Naive thymus-derived CD8-positive, alpha-beta T cell (primary cell): ENCODE data around the gene CSRP1. TPM values are rescaled to one million over a fixed set of nuclear protein-coding genes. Genes with fewer than 3 reads are reported as not detected.

ENCODE experiments used
- ATAC-seq, 2 donors: fragments of 150-1000 bp; cut with Tn5 transposase in 1 of 2; sonication (Bioruptor Pico), chemical (Tn5 transposase) in 1 of 2; 1 replicate in 1 of 2; 2 replicates in 1 of 2; pipeline ENCODE4 v1.10.0; 2021; ENCODE audit warnings: mild to moderate bottlenecking in 2 of 2, moderate library complexity in 2 of 2
- POLR2A ChIA-PET: fragments of 350-600 bp; sonication (Branson Sonifier 250); formaldehyde crosslinking; loops from one replicate; lab custom pipeline; 2021; ENCODE audit warnings: antibody characterized with exemption; lab: Charles Lee
- DNase-seq, 10 donors: peaks; one replicate each; pipeline versions ENCODE4 v3.0.0 to v3.0.0-alpha.2; 2020 to 2022
- H3K27ac Mint-ChIP-seq, 10 donors: one replicate each; pipeline ENCODE4 v1.8.0; 2020 to 2022; ENCODE audit warnings: mild to moderate bottlenecking in 10 of 10, mixed read lengths in 10 of 10, moderate library complexity in 4 of 10, inconsistent platforms in 1 of 10
- H3K27me3 Mint-ChIP-seq, 5 donors: one replicate each; pipeline ENCODE4 v1.8.0; 2021 to 2022; ENCODE audit warnings: mixed read lengths in 5 of 5
- H3K36me3 Mint-ChIP-seq, 3 donors: one replicate each; pipeline ENCODE4 v1.8.0; 2020 to 2022; ENCODE audit warnings: mixed read lengths in 3 of 3, mild to moderate bottlenecking in 2 of 3, inconsistent platforms in 1 of 3
- H3K4me1 Mint-ChIP-seq, 4 donors: one replicate each; pipeline ENCODE4 v1.8.0; 2021 to 2022; ENCODE audit warnings: mixed read lengths in 4 of 4
- H3K4me3 Mint-ChIP-seq, 10 donors: one replicate each; pipeline ENCODE4 v1.8.0; 2020 to 2022; ENCODE audit warnings: mild to moderate bottlenecking in 10 of 10, mixed read lengths in 10 of 10, moderate library complexity in 6 of 10, inconsistent platforms in 1 of 10
- H3K9me3 Mint-ChIP-seq, 9 donors: one replicate each; pipeline ENCODE4 v1.8.0; 2020 to 2022; ENCODE audit warnings: mixed read lengths in 9 of 9, mild to moderate bottlenecking in 3 of 9, inconsistent platforms in 1 of 9, moderate library complexity in 1 of 9
- polyA plus RNA-seq, 3 donors: library from polyadenylated mRNA; unstranded; fragments of 300-500 nt; fragmentation: Illumina TruSeq; gene quantifications; one replicate each; pipeline ENCODE4 v1.2.3, GENCODE V29; 2021
- total RNA-seq, 8 experiments: library from RNA in 2 of 8; stranded (reverse) in 2 of 8; gene quantifications; one replicate each; pipeline ENCODE4 v1.2.3 and lab custom pipeline; 2021 to 2026

CSRP1 gene
- total and polyA plus RNA-seq, 5 experiments from 2014 or later = 21.8 to 48.2 (median 43.3) TPM

DNA sequence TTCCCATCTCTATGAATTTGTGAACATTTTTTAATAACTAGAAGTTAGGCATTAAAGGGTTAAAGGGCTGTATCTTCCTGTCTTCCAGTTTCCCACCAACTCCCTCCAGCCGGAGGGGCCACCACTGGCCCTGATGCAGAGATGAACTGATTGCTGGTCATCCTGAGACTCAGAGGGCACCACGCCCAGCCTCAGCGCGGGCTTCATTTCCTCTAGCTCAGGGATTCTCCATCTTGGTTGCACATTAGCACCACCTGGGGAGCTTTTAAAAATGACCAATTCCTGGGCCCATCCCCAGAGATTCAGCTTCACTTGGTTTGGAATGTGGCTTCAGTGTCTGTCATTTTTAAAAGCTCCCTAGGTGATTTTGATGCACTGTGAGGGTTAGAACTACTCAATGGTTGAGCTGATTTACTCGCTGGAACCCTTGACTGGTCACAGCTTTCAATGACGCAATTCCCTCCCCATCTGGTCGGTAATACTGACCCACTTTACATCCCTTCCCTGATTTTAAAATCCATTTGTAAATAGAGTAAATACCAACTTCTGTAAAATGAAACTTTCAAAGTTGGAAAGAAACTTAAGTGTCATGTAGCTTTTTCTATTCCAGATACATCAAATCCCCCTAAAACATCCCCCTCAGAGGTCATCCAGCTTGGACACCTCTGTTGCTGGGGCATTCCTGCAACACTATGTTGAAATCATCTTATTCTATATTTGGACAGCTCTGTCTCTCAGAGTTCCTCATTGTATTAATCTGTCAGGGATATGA lies 37.1 kb upstream of the CSRP1 start:
- DNase-seq = no peak
- no peak overlapping the region for H3K27ac Mint-ChIP-seq
- peaks cover 2 to 20% (median 15%) of the 10 kb centered on the region in 4 donors for H3K4me1 Mint-ChIP-seq
- peaks cover 0 to 15% (median 0%) of the 10 kb centered on the region in 9 donors for H3K9me3 Mint-ChIP-seq
- ATAC-seq = no peak
- peaks cover 20 to 53% (median 30%) of the 10 kb centered on the region in 5 donors for H3K27me3 Mint-ChIP-seq
- peaks cover 6 to 19% (median 14%) of the 10 kb centered on the region in 3 donors for H3K36me3 Mint-ChIP-seq
- no peak overlapping the region for H3K4me3 Mint-ChIP-seq
- POLR2A ChIA-PET = no interaction called here

DNA sequence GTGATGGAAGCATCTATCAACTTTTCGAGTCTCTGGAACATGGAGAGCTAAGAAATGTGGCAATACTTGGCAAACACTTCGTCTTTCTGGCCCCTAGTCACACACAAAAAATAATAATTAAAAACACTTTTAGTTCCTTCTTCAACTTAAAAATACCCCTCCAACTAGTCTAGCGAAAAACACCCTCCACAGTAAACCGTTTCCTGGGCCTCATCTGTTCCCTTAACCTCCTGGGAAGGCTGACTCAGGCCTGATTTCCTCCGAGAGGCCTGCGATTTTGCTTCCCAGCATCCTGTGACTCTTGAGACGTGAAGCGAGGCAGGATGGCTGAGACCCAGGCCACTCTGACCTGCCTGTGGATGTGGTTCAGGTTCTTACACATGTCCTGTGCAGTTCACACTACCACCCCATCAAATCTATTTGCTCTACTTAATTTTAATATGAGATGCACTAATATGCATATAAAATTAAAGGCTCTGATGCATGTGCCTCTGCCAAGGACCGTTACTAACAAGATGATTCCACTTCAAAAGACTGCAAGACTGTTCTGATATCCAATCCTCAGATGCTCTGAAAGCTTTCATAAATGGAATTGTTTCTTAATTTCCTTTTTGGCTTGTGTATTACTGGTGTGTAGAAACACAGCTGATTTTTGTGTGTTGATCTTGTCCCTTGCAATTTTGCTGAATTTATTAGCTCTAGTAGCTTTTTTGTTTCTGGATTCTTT lies 35.5 kb upstream of the CSRP1 start:
- Mint-ChIP-seq H3K27me3 (peaks cover 29 to 67% (median 41%) of the 10 kb centered on the region in 5 donors), H3K27ac (peak overlapping the region in 1 of 10 donors; percentile 18)

GRCh38 chr1:201540846-201541735 lies 34.2 kb upstream of the CSRP1 start:
- POLR2A ChIA-PET = no interaction called here
- Mint-ChIP-seq H3K27me3 (peaks cover 39 to 81% (median 55%) of the 10 kb centered on the region in 5 donors), H3K9me3 (peaks cover 0 to 15% (median 0%) of the 10 kb centered on the region in 9 donors), H3K36me3 (peaks cover 6 to 19% (median 14%) of the 10 kb centered on the region in 3 donors), H3K4me1 (peaks cover 9 to 32% (median 24%) of the 10 kb centered on the region in 4 donors), H3K27ac (no peak overlapping the region), H3K4me3 (peak overlapping the region in 2 of 10 donors; percentile 29 to 82)
- ATAC-seq (no peak), DNase-seq (no peak)

More for the DNA sequence above, 35.5 kb upstream of the CSRP1 start:
- DNase-seq = no peak
- no peak for ATAC-seq
- Mint-ChIP-seq H3K9me3 (peaks cover 0 to 15% (median 0%) of the 10 kb centered on the region in 9 donors), H3K36me3 (peaks cover 6 to 19% (median 14%) of the 10 kb centered on the region in 3 donors), H3K4me1 (peaks cover 9 to 32% (median 24%) of the 10 kb centered on the region in 4 donors), H3K4me3 (no peak overlapping the region)
- POLR2A ChIA-PET = no interaction called here

DNA sequence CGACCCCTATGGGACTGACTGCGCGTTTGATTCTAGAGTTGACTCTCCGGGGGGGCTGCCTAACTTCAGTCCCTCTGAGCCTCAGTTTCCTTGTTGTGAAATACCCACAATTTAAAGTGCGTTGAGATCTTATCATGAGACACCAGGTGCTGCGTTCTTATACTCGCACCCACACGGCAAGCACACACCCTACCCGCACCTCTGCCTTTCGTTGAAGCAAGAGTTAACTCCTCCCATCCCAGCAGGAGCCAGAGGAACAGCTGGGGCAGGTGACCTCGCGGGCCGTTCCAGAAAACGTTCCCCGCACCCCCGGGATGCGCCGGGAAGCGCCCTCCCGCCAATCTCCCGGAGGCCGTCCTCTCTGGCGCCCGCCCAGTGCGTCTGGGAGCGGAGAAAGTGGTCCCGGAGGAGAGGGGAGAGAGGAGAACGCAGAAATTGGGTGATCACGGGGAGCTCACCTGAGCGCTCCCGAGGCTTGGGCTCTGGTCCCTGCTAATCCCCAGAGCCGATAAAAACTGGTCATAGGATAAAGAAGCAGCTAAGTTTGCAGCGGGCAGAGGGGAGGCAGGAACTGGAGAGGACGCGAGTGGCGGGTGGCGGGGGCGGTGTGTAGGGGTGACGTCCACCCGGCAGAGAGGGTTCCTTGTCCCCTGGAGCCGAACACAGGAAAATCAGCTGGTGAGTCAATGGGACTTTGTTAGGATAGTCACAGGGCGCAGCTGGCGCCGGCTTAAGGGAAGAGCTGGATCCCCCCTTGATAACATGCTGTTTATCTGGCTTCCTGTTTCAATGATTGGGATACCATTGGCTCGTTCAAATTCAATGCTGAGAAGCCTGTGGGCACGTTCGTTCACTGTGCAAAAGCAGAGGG lies 32.9 kb upstream of the CSRP1 start:
- peaks cover 9 to 32% (median 24%) of the 10 kb centered on the region in 4 donors for H3K4me1 Mint-ChIP-seq
- no peak for DNase-seq
- H3K9me3 Mint-ChIP-seq = peaks cover 0 to 15% (median 0%) of the 10 kb centered on the region in 9 donors
- POLR2A ChIA-PET = no interaction called here
- ATAC-seq = peak in 1 of 2 donors; percentile 43
- H3K36me3 Mint-ChIP-seq = peaks cover 6 to 19% (median 14%) of the 10 kb centered on the region in 3 donors
- H3K27me3 Mint-ChIP-seq = peaks cover 45 to 82% (median 58%) of the 10 kb centered on the region in 5 donors
- peak overlapping the region in 1 of 10 donors; percentile 67 for H3K27ac Mint-ChIP-seq
- peak overlapping the region; percentile 66 to 87 (median 82) for H3K4me3 Mint-ChIP-seq

- H3K4me3 Mint-ChIP-seq = peak within 1 kb of the TSS; percentile 66 to 87 (median 82)
- peaks cover 9 to 32% (median 24%) of the 10 kb centered on the region in 4 donors for H3K4me1 Mint-ChIP-seq
- peak in 1 of 10 donors; percentile 3 for DNase-seq
- ATAC-seq = peak; percentile 38 to 53
- H3K27ac Mint-ChIP-seq = peak within 1 kb of the TSS in 1 of 10 donors; percentile 62
- peaks cover 0 to 15% (median 0%) of the 10 kb centered on the region in 9 donors for H3K9me3 Mint-ChIP-seq
- POLR2A ChIA-PET = no interaction called here
- H3K27me3 Mint-ChIP-seq = peaks cover 43 to 73% (median 54%) of the 10 kb centered on the region in 5 donors
- peaks cover 7 to 19% (median 10%) of the 10 kb centered on the region in 3 donors for H3K36me3 Mint-ChIP-seq
Measured at GRCh38 chr1:201538612-201539551, 32.0 kb upstream of the CSRP1 start, which contains the start of gene NAV1. Gene NAV1 (plus strand): TSS chr1:201539127. CDS start chr1:201622885, 83,758 bp downstream.

DNA sequence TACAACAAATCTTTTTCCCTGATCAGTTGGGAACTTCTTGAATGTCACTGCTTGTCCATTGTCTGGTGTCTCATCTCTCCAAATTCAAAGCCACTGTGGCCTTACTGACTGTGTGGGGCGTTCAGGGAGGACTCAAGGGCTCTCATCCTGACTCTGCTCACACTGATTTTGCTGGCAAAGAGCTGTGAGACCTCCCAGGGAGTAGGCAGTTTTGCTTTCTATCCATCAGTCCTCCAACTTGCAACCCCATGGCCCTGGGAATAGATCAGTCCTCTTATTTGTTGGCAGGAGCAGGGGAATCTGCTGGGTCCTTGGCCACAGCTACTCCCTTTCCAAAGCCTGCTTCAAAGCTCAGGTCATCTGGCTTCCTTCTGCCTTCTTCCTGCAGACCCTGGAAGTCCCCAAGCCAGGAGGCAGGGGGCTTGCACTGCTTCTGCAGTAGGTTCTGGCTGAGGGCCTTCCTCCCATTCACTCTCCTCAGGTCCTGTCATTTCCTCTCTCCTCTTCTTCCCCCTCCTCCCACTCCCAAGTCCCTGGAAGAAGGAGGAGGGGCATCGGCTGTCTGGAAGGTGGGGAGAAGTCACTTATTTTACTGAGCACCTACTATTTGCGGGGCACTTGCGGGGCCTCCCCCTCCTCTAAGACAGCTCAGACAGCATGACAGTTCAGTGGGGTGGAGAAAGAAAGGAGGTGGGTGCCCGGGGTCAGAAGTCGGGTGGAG lies 31.1 kb upstream of the CSRP1 start:
- POLR2A ChIA-PET = no interaction called here
- H3K27ac Mint-ChIP-seq = peak overlapping the region in 1 of 10 donors; percentile 62

GRCh38 chr1:201537467-201537866 lies 30.5 kb upstream of the CSRP1 start:
- H3K27ac Mint-ChIP-seq = no peak overlapping the region
- peak overlapping the region in 2 of 10 donors; percentile 5 to 33 for H3K4me3 Mint-ChIP-seq
- H3K4me1 Mint-ChIP-seq = peaks cover 12 to 30% (median 24%) of the 10 kb centered on the region in 4 donors
- H3K9me3 Mint-ChIP-seq = peaks cover 0 to 9% (median 0%) of the 10 kb centered on the region in 9 donors
- ATAC-seq = no peak
- peaks cover 2 to 14% (median 13%) of the 10 kb centered on the region in 3 donors for H3K36me3 Mint-ChIP-seq
- POLR2A ChIA-PET = no interaction called here
- peaks cover 39 to 68% (median 51%) of the 10 kb centered on the region in 5 donors for H3K27me3 Mint-ChIP-seq
- DNase-seq = no peak

More for the DNA sequence above, 31.1 kb upstream of the CSRP1 start:
- Mint-ChIP-seq H3K36me3 (peaks cover 8 to 14% (median 12%) of the 10 kb centered on the region in 3 donors), H3K9me3 (peaks cover 0 to 11% (median 0%) of the 10 kb centered on the region in 9 donors), H3K27me3 (peaks cover 41 to 68% (median 53%) of the 10 kb centered on the region in 5 donors), H3K4me3 (peak overlapping the region; percentile 60 to 86 (median 74)), H3K4me1 (peaks cover 9 to 30% (median 24%) of the 10 kb centered on the region in 4 donors)
- DNase-seq (no peak), ATAC-seq (peak in 1 of 2 donors; percentile 5)

GRCh38 chr1:201537028-201537427 lies 30.1 kb upstream of the CSRP1 start:
- H3K9me3 Mint-ChIP-seq = peaks cover 0 to 5% (median 0%) of the 10 kb centered on the region in 9 donors
- peak overlapping the region in 2 of 10 donors; percentile 3 to 33 for H3K4me3 Mint-ChIP-seq
- H3K4me1 Mint-ChIP-seq = peaks cover 12 to 30% (median 24%) of the 10 kb centered on the region in 4 donors

DNA sequence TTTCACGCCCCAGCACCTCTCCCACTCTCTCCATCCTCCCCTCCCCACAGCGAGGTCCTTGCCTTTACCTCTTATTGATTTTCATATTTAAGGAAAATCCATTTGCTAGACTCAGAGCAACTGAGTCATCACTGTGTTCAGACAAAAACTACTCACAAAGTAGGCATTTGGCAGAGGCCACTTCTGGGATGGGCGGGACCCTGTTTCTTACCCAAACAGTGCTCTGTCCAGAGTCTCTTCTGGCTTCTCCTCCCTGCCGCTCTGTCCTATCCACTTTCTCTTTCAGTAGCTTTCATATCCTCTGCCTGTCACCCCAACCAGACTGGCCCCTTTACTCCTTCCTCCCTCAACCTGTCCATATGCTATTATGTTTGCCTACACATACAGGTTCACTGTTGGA lies 29.6 kb upstream of the CSRP1 start:
- Mint-ChIP-seq H3K9me3 (peaks cover 0 to 4% (median 0%) of the 10 kb centered on the region in 9 donors), H3K27ac (no peak overlapping the region), H3K4me3 (peak overlapping the region in 1 of 10 donors; percentile 3), H3K36me3 (peaks cover 0 to 19% (median 10%) of the 10 kb centered on the region in 3 donors), H3K4me1 (peaks cover 12 to 30% (median 24%) of the 10 kb centered on the region in 4 donors), H3K27me3 (peaks cover 34 to 70% (median 43%) of the 10 kb centered on the region in 5 donors)
- ATAC-seq = no peak
- POLR2A ChIA-PET = no interaction called here
- no peak for DNase-seq

More at GRCh38 chr1:201537028-201537427, 30.1 kb upstream of the CSRP1 start:
- Mint-ChIP-seq H3K27ac (no peak overlapping the region), H3K27me3 (peaks cover 34 to 68% (median 47%) of the 10 kb centered on the region in 5 donors), H3K36me3 (peaks cover 0 to 15% (median 14%) of the 10 kb centered on the region in 3 donors)
- POLR2A ChIA-PET = no interaction called here
- ATAC-seq (no peak), DNase-seq (no peak)
